Measurements from ENCODE around the gene TLE5. TPM values are rescaled to one million over a fixed set of nuclear protein-coding genes. Genes with fewer than 3 reads are reported as not detected.
A peak's percentile ranks its signal among the peaks of the same experiment; 100 is the strongest.

TLE5 gene
- total and polyA plus RNA-seq, 9 of the 15 experiments (the other 6 are each of a cell fraction or from before 2014, with no cell fraction given): 2.0 to 347 (median 235) TPM

GRCh38 chr19:3105641-3106508 lies 43.6 kb upstream of the TLE5 start:
- Histone ChIP-seq H3K4me2 (ENCODE audit: insufficient read depth, low read length) (no peak overlapping the region), H3K27me3 (ENCODE audit: control insufficient read depth in 2 of 2, insufficient read depth in 2 of 2, low read length in 2 of 2) (no peaks in the 10 kb centered on the region), H3K79me2 (ENCODE audit: control insufficient read depth, insufficient read depth, low read length) (peaks cover 78% of the 10 kb centered on the region), H3K9me1 (ENCODE audit: control insufficient read depth, insufficient read depth, low read length) (peaks cover 5% of the 10 kb centered on the region), H2AFZ (ENCODE audit: low read depth, low read length) (no peak overlapping the region), H3K36me3 (ENCODE audit: control insufficient read depth, insufficient read depth, low read length) (peaks cover 5% of the 10 kb centered on the region; the same call in 1 of the 3 replicates), H3K4me1 (replicated peaks in 1 of 2; ENCODE audit: control insufficient read depth in 2 of 2, insufficient read depth in 2 of 2, low read length in 2 of 2) (peaks cover 2 to 75% of the 10 kb centered on the region in 2 experiments; a peak in 3 of 5 replicates), H4K20me1 (replicated peaks; ENCODE audit: control insufficient read depth, insufficient read depth, low read length) (peaks cover 19% of the 10 kb centered on the region; the same call in 1 of the 2 replicates), H3K9ac (ENCODE audit: insufficient read depth in 1 of 2, low read depth in 2 of 2, low read length in 2 of 2) (peak overlapping the region in 1 of 2 experiments; percentile 61; a peak in 1 of 4 replicates), H3K4me3 (no peak overlapping the region), H3K27ac (ENCODE audit: extremely low read depth, low read depth, low read length) (no peak overlapping the region), H3K9me3 (replicated peaks; ENCODE audit: control insufficient read depth, insufficient read depth, low read depth, low read length) (no peaks in the 10 kb centered on the region)
- FAIRE-seq: no peak
- no peak for TF ChIP-seq POLR2B (IDR thresholded peaks at IDR 0.05; ENCODE audit: low read depth, partially characterized antibody)
- no peak for TF ChIP-seq ARID3A (IDR thresholded peaks at IDR 0.05; ENCODE audit: borderline replicate concordance, low read depth, low read length)
- no peak for TF ChIP-seq IRF1 (CRISPR knock-in tag; IDR thresholded peaks at IDR 0.05; ENCODE audit: borderline replicate concordance)
- TF ChIP-seq CBFA2T3 (IDR thresholded peaks at IDR 0.05): no peak
- TF ChIP-seq ZNF609 (CRISPR knock-in tag; IDR thresholded peaks at IDR 0.05; ENCODE audit: borderline replicate concordance): no peak
- no peak for TF ChIP-seq THRB (CRISPR knock-in tag; conservative IDR thresholded peaks at IDR 0.05)
- no peak for TF ChIP-seq DPF2 (IDR thresholded peaks at IDR 0.05)
- no peak for TF ChIP-seq HIVEP1 (CRISPR knock-in tag; IDR thresholded peaks at IDR 0.05)
- intact Hi-C loops (cut with micrococcal nuclease) (loop anchor here (10.0 kb wide), 1 partner anchor 151 kb away; no protein-coding TSS in a partner anchor), in situ Hi-C loops (cut with MboI) (no loop called here)
- no peak for ATAC-seq
- ChIA-PET CTCF (ENCODE audit: low intra/inter-chr PET ratio) (no interaction called here), POLR2A (interaction anchor here (1.2 kb wide), 1 partner anchor 10 kb away, joined by 3 read pairs; no protein-coding TSS in a partner anchor)
- WGBS (ENCODE audit: insufficient coverage, low coverage, missing lambda C conversion rate): 88% methylated on average over 28 of the region's 33 CpGs
- no TSS peak for BruUV-seq (replicated peaks)
- no peak for DNase-seq (ENCODE audit: extremely low read depth in 1 of 4, low spot score in 3 of 4)

Measured in K562 (cell line).